ENCODE measurements around the gene CLRN2.

Gene CLRN2

GRCh38 chr4:17514865-17515264 is at the start of gene CLRN2:
Gene CLRN2, plus strand, starts transcription at chr4:17515165. Its CDS starts 102 bp downstream, at chr4:17515267.
- no peak for DNase-seq (ENCODE audit: low spot score)
- TF ChIP-seq CTCF (IDR thresholded peaks at IDR 0.05; ENCODE audit: extremely low read depth, missing control alignments), result no peak

- no peak for TF ChIP-seq CTCF (IDR thresholded peaks at IDR 0.05; ENCODE audit: extremely low read depth, missing control alignments)
- DNase-seq (ENCODE audit: low spot score), result no peak
Measured at GRCh38 chr4:17468619-17469221, 46.2 kb upstream of the CLRN2 start.

GRCh38 chr4:17469931-17470674 is 44.9 kb upstream of the CLRN2 start:
- DNase-seq (ENCODE audit: low spot score), result no peak
- TF ChIP-seq CTCF (IDR thresholded peaks at IDR 0.05; ENCODE audit: extremely low read depth, missing control alignments), result no peak

- no peak for DNase-seq (ENCODE audit: low spot score)
- TF ChIP-seq CTCF (IDR thresholded peaks at IDR 0.05; ENCODE audit: extremely low read depth, missing control alignments), result no peak
Measured at GRCh38 chr4:17475481-17475880, 39.5 kb upstream of the CLRN2 start.

- DNase-seq (ENCODE audit: low spot score), result no peak
- TF ChIP-seq CTCF (IDR thresholded peaks at IDR 0.05; ENCODE audit: extremely low read depth, missing control alignments), result no peak
Measured at GRCh38 chr4:17476853-17477252, 38.1 kb upstream of the CLRN2 start.

GRCh38 chr4:17477774-17478472 is 37.0 kb upstream of the CLRN2 start:
- DNase-seq (ENCODE audit: low spot score), result no peak
- no peak for TF ChIP-seq CTCF (IDR thresholded peaks at IDR 0.05; ENCODE audit: extremely low read depth, missing control alignments)

All from GM20000 (cell line).